Measurements from ENCODE around the gene CDC14C.
"Not testable (repeated sequence)": the region's sequence is repeated elsewhere in the genome, so short reads cannot be mapped to it uniquely, and the experiment has no call there.

CDC14C gene

DNA sequence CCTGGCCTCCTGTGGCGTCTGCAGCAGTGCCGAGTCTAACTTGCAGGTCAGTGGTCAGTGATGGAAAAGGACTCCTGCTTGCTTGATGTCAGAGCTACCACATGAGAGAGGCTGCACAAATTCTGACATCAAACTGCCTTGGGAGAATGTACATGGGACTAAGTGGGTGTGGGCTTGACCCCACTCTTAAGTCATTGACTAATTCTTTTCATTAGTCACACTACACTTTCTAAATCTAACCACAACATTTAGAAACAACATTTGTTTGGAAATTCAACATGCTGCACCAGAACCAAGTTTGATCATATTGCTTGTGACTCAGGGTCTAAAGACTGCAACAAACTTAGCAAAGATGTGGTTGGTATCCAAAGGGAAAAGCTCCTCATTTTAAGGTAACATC is 24.4 kb upstream of the CDC14C start:
- TF ChIP-seq, protein P1, sequence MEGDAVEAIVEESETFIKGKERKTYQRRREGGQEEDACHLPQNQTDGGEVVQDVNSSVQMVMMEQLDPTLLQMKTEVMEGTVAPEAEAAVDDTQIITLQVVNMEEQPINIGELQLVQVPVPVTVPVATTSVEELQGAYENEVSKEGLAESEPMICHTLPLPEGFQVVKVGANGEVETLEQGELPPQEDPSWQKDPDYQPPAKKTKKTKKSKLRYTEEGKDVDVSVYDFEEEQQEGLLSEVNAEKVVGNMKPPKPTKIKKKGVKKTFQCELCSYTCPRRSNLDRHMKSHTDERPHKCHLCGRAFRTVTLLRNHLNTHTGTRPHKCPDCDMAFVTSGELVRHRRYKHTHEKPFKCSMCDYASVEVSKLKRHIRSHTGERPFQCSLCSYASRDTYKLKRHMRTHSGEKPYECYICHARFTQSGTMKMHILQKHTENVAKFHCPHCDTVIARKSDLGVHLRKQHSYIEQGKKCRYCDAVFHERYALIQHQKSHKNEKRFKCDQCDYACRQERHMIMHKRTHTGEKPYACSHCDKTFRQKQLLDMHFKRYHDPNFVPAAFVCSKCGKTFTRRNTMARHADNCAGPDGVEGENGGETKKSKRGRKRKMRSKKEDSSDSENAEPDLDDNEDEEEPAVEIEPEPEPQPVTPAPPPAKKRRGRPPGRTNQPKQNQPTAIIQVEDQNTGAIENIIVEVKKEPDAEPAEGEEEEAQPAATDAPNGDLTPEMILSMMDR (IDR thresholded peaks at IDR 0.05; ENCODE audit: low read depth, low read length), result no peak
- no peak for DNase-seq (ENCODE audit: low read depth in 2 of 2)

DNA sequence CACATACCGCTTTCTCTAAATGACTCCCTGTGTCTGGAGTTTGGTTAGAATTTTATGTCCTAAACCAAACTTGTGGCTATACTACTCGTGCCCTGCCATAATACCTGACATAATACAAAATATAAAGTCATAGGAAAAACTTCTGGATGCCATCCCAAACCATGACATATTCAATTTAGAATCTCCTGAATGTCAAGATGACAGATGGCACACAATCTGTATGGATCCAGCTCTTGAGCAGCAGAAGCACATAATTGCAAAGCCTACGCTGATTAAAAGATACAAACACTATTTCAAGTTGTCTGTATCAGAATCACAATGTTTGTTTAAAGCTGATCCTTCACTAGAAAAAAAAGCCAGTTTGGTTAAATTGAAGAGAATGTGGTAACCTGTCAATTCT is 22.4 kb upstream of the CDC14C start:
- H3K4me3 ChIP-seq (replicated peaks in 1 of 2; ENCODE audit: low read depth in 2 of 2, low read length in 2 of 2), result no peak overlapping the region
- DNase-seq (ENCODE audit: low read depth in 2 of 2), result no peak
- TF ChIP-seq, protein P1 (IDR thresholded peaks at IDR 0.05; ENCODE audit: low read depth, low read length), result no peak

More for the DNA sequence above, 24.4 kb upstream of the CDC14C start:
- no peak overlapping the region for H3K4me3 ChIP-seq (replicated peaks in 1 of 2; ENCODE audit: low read depth in 2 of 2, low read length in 2 of 2)

GRCh38 chr7:48904975-48905374 is 19.4 kb upstream of the CDC14C start:
- DNase-seq (ENCODE audit: low read depth in 2 of 2), result no peak
- TF ChIP-seq, protein P1 (IDR thresholded peaks at IDR 0.05; ENCODE audit: low read depth, low read length), result no peak
- H3K4me3 ChIP-seq (replicated peaks in 1 of 2; ENCODE audit: low read depth in 2 of 2, low read length in 2 of 2), result no peak overlapping the region

DNA sequence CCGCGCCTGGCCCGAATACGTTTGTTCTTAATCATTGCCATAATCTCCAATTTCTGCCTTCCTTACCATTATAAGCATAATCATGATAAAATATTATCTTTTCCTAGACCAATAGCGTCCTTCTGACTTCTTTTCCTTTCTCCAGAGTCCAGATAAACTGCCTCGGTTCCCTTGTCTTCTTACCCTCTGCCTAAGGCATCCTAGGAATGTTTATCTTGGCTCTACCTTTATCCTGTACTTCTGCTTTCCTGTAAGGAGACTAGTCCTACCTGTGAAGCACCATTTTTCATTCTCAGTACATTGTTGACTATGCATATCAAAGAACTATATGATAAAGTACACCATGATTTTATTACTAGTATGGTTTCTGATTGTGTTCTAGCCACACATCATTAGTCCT is 18.7 kb upstream of the CDC14C start:
- H3K4me3 ChIP-seq (replicated peaks in 1 of 2; ENCODE audit: low read depth in 2 of 2, low read length in 2 of 2); DNase-seq (ENCODE audit: low read depth in 2 of 2): not testable (repeated sequence)

DNA sequence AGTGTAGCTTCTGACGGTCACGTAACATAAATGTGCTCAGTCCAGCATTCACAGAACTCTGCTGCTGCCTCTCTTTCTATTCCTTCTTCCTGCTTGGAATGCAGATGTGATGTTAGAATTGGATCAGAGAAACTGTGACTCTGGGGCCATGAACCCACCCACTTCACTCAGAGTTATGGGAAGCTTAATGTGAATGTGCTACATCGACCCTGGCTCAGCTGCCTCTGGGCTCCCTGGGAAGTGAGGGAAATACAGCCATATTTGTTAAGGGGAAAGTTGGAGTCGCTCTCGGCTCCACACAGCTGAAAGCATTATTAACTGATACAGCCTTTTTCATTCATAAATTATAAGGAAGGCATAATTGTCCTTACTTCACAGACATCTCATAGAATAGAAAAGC is 14.5 kb upstream of the CDC14C start:
- H3K4me3 ChIP-seq (replicated peaks in 1 of 2; ENCODE audit: low read depth in 2 of 2, low read length in 2 of 2); DNase-seq (ENCODE audit: low read depth in 2 of 2): not testable (repeated sequence)

DNA sequence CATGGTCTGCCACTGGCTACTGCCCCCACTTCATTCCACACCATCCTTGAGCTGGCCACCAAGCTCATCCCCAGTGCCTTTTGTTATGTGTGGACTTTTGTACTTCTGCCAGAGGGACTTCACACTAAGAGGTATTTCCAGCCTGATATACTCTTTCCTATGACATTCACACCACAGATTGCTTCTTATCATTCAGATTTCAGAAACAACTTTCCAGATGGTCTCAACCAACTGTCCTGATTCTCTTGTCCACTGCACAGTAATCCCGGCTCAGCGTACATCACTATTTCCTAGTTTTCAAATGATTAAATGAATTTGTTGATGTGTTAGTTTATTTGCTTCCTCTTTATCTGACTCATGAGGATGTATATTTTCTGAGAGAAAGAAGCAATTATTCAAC is 7.1 kb downstream of the CDC14C start:
- no peak for DNase-seq (ENCODE audit: low read depth in 2 of 2)
- TF ChIP-seq, protein P1 (IDR thresholded peaks at IDR 0.05; ENCODE audit: low read depth, low read length), result no peak
- no peak overlapping the region for H3K4me3 ChIP-seq (replicated peaks in 1 of 2; ENCODE audit: low read depth in 2 of 2, low read length in 2 of 2)

- TF ChIP-seq, protein P1 (IDR thresholded peaks at IDR 0.05; ENCODE audit: low read depth, low read length), result no peak
- no peak for DNase-seq (ENCODE audit: low read depth in 2 of 2)
- no peak overlapping the region for H3K4me3 ChIP-seq (replicated peaks in 1 of 2; ENCODE audit: low read depth in 2 of 2, low read length in 2 of 2)
These were observed 8.0 kb downstream of the CDC14C start for GRCh38 chr7:48932126-48932910.

DNA sequence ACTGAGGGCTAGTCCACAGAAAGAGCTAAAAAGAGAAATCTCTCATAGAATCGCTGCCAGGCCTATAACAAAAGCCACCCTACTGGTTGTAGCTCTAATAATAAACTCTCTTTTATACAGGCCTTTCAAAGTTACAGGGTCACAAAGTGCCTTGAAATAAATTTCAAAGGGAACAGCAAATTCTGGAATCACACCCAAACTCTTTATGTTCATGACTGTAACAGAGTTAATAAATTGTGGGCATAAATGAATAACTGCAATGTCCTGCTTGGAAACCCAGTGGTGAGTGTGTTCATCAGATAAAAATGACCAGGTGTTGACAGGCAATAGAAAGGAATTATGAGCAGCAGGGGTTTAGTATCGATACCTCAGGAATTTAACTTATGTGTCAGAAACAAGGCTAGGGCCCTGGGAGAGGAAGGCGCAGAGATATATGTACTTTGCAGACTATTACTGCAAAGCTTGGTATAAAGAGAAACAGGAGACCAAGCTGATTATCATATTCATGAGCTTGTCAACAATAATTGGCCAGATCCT is 9.3 kb downstream of the CDC14C start:
- H3K4me3 ChIP-seq (replicated peaks in 1 of 2; ENCODE audit: low read depth in 2 of 2, low read length in 2 of 2), result no peak overlapping the region
- TF ChIP-seq, protein P1 (IDR thresholded peaks at IDR 0.05; ENCODE audit: low read depth, low read length), result no peak
- no peak for DNase-seq (ENCODE audit: low read depth in 2 of 2)

Data from cardiac fibroblast (primary cell).